ENCODE measurements around the gene RGS18.

RGS18 gene

GRCh38 chr1:192232817-192233417, 74.7 kb downstream of the RGS18 start:
- TF ChIP-seq CTBP1 (IDR thresholded peaks at IDR 0.05; ENCODE audit: borderline replicate concordance): no peak
- no peak for TF ChIP-seq ELF4 (IDR thresholded peaks at IDR 0.05)
- no peak for TF ChIP-seq FOXA1 (IDR thresholded peaks at IDR 0.05)
- TF ChIP-seq ZNF384 (IDR thresholded peaks at IDR 0.05): no peak
- TF ChIP-seq NFRKB (IDR thresholded peaks at IDR 0.05): no peak
- no peak for TF ChIP-seq SUZ12 (IDR thresholded peaks at IDR 0.05)
- TF ChIP-seq TARDBP (IDR thresholded peaks at IDR 0.05): no peak
- TF ChIP-seq BHLHE40 (IDR thresholded peaks at IDR 0.05; ENCODE audit: borderline replicate concordance): no peak
- no peak for TF ChIP-seq FOXK2 (IDR thresholded peaks at IDR 0.05)
- TF ChIP-seq SP1 (IDR thresholded peaks at IDR 0.05): no peak
- TF ChIP-seq ARNT (IDR thresholded peaks at IDR 0.05): no peak
- no peak for TF ChIP-seq HDGF (IDR thresholded peaks at IDR 0.05; ENCODE audit: borderline replicate concordance)
- TF ChIP-seq LEF1 (IDR thresholded peaks at IDR 0.05; ENCODE audit: borderline replicate concordance): no peak
- TF ChIP-seq FOXM1 (IDR thresholded peaks at IDR 0.05; ENCODE audit: borderline replicate concordance): no peak
- no peak for TF ChIP-seq L3MBTL2 (conservative IDR thresholded peaks at IDR 0.05)
- no peak for TF ChIP-seq PKNOX1 (IDR thresholded peaks at IDR 0.05)
- ChIA-PET POLR2A (no interaction called here), CTCF (no interaction called here)
- no peak for DNase-seq (ENCODE audit: extremely low spot score)

GRCh38 chr1:192235127-192235526, 76.9 kb downstream of the RGS18 start:
- DNase-seq (ENCODE audit: extremely low spot score): no peak
- ChIA-PET CTCF (no interaction called here), POLR2A (no interaction called here)
- TF ChIP-seq ZNF384 (IDR thresholded peaks at IDR 0.05) (no peak), NFRKB (IDR thresholded peaks at IDR 0.05) (no peak), HDGF (IDR thresholded peaks at IDR 0.05; ENCODE audit: borderline replicate concordance) (no peak), FOXK2 (IDR thresholded peaks at IDR 0.05) (no peak), L3MBTL2 (conservative IDR thresholded peaks at IDR 0.05) (no peak), FOXA1 (IDR thresholded peaks at IDR 0.05) (no peak), LEF1 (IDR thresholded peaks at IDR 0.05; ENCODE audit: borderline replicate concordance) (no peak), BHLHE40 (IDR thresholded peaks at IDR 0.05; ENCODE audit: borderline replicate concordance) (no peak), ELF4 (IDR thresholded peaks at IDR 0.05) (no peak), CTBP1 (IDR thresholded peaks at IDR 0.05; ENCODE audit: borderline replicate concordance) (no peak), SP1 (IDR thresholded peaks at IDR 0.05) (no peak), ARNT (IDR thresholded peaks at IDR 0.05) (no peak), PKNOX1 (IDR thresholded peaks at IDR 0.05) (no peak), SUZ12 (IDR thresholded peaks at IDR 0.05) (no peak), TARDBP (IDR thresholded peaks at IDR 0.05) (no peak), FOXM1 (IDR thresholded peaks at IDR 0.05; ENCODE audit: borderline replicate concordance) (no peak)

Measured in HEK293T (cell line).